HEK293T (cell line): ENCODE measurements around the gene MAPT.

Experiments used
- BHLHE40 ChIP-seq: fragments of 450-650 bp; IDR thresholded peaks from 2 replicates; pipeline ENCODE4 v1.6.1; 2016; ENCODE audit warnings: mild to moderate bottlenecking, moderate library complexity, borderline replicate concordance
- ELF4 ChIP-seq: fragments of 450-650 bp; IDR thresholded peaks from 2 replicates; pipeline ENCODE4 v1.6.1; 2017; ENCODE audit warnings: antibody characterized with exemption
- FOXA1 ChIP-seq: fragments of 450-650 bp; IDR thresholded peaks from 2 replicates; pipeline ENCODE4 v1.6.1; 2016; ENCODE audit warnings: mild to moderate bottlenecking
- FOXK2 ChIP-seq: fragments of 450-650 bp; IDR thresholded peaks from 2 replicates; pipeline ENCODE4 v1.6.1; 2016; ENCODE audit warnings: mild to moderate bottlenecking
- FOXM1 ChIP-seq: fragments of 450-650 bp; IDR thresholded peaks from 2 replicates; pipeline ENCODE4 v1.6.1; 2017; ENCODE audit warnings: mild to moderate bottlenecking, borderline replicate concordance
- L3MBTL2 ChIP-seq: fragments of 450-650 bp; conservative IDR thresholded peaks from 2 replicates; pipeline ENCODE4 v1.6.1; 2016; ENCODE audit warnings: mild to moderate bottlenecking
- NFRKB ChIP-seq: fragments of 450-650 bp; IDR thresholded peaks from 2 replicates; pipeline ENCODE4 v1.6.1; 2016; ENCODE audit warnings: mild to moderate bottlenecking, moderate library complexity
- SP1 ChIP-seq: fragments of 450-650 bp; IDR thresholded peaks from 2 replicates; pipeline ENCODE4 v1.6.1; 2017
- ZNF384 ChIP-seq: fragments of 450-650 bp; IDR thresholded peaks from 2 replicates; pipeline ENCODE4 v1.6.1; 2016

- TF ChIP-seq FOXK2: no peak
- TF ChIP-seq ELF4: no peak
- no peak for TF ChIP-seq FOXM1
- no peak for TF ChIP-seq ZNF384
- TF ChIP-seq L3MBTL2: no peak
- no peak for TF ChIP-seq BHLHE40
- no peak for TF ChIP-seq NFRKB
- no peak for TF ChIP-seq SP1
- TF ChIP-seq FOXA1: no peak
These were observed 113.2 kb downstream of the MAPT start for GRCh38 chr17:46007461-46007965.
